B cell (primary cell): ENCODE results near the gene FYB2. TPM values are rescaled to one million over a fixed set of nuclear protein-coding genes. Genes with fewer than 3 reads are reported as not detected.

Experiments
- ATAC-seq: fragments of 200-7000 bp; cut with Tn5 transposase; one replicate; pipeline ENCODE4 v1.10.0; 2021; ENCODE audit warnings: low read depth, mild to moderate bottlenecking, moderate number of reproducible peaks, moderate library complexity
- CTCF ChIA-PET: fragments of 350-600 bp; sonication (Branson Sonifier 250); formaldehyde crosslinking; loops from one replicate; lab custom pipeline; 2021; ENCODE audit warnings: antibody characterized with exemption, inconsistent platforms; lab: Charles Lee
- POLR2A ChIA-PET: fragments of 350-600 bp; sonication (Branson Sonifier 250); formaldehyde crosslinking; loops from one replicate; lab custom pipeline; 2021; ENCODE audit warnings: antibody characterized with exemption; lab: Charles Lee
- DNase-seq: peaks from one replicate; pipeline ENCODE4 v3.0.0; 2013
- H2AFZ ChIP-seq: 2 replicates; pipeline ENCODE4 v1.6.1; 2012; ENCODE audit warnings: mild to moderate bottlenecking, low read depth, low read length; ENCODE audit not compliant: insufficient read depth, poor library complexity, severe bottlenecking
- H3K27ac ChIP-seq, 2 donors: 1 replicate in 1 of 2; 2 replicates in 1 of 2; pipeline ENCODE4 v1.5.1; 2012 to 2013; ENCODE audit warnings: low read length in 2 of 2, mild to moderate bottlenecking in 2 of 2, moderate library complexity in 1 of 2
- H3K27me3 ChIP-seq, 4 experiments: fragments of 200-600 bp in 1 of 4; sonication (generic) in 1 of 4; replicated peaks in 1 of 4; 1 replicate in 2 of 4; 2 replicates in 2 of 4; pipeline versions ENCODE4 v1.6.1 to v1.7.0; 2013 to 2016; ENCODE audit warnings: low read length in 3 of 4, mild to moderate bottlenecking in 2 of 4, mixed read lengths in 1 of 4, moderate library complexity in 1 of 4; ENCODE audit not compliant: insufficient read depth in 4 of 4, control insufficient read depth in 3 of 4; ENCODE audit errors: control extremely low read depth in 1 of 4
- H3K36me3 ChIP-seq, 2 experiments: replicated peaks in 1 of 2; 1 replicate in 1 of 2; 2 replicates in 1 of 2; pipeline versions ENCODE4 v1.6.1 to v1.7.1; 2013; ENCODE audit warnings: low read length in 1 of 2; ENCODE audit not compliant: insufficient read depth in 2 of 2, control insufficient read depth in 1 of 2; ENCODE audit errors: control extremely low read depth in 1 of 2, extremely low read depth in 1 of 2
- H3K4me1 ChIP-seq, 2 donors: fragments of 200-600 bp in 1 of 2; sonication (generic) in 1 of 2; 1 replicate in 1 of 2; 2 replicates in 1 of 2; pipeline versions ENCODE4 v1.5.1 to v1.6.1; 2013 to 2017; ENCODE audit warnings: low read length in 2 of 2; ENCODE audit not compliant: control insufficient read depth in 2 of 2, insufficient read depth in 2 of 2
- H3K4me2 ChIP-seq: replicated peaks from 2 replicates; pipeline ENCODE3; 2012; ENCODE audit warnings: mild to moderate bottlenecking, low read depth, low read length; ENCODE audit not compliant: poor library complexity, severe bottlenecking
- H3K4me3 ChIP-seq, 5 experiments: fragments of 200-600 bp in 1 of 5; sonication (generic) in 1 of 5; 1 replicate in 3 of 5; 2 replicates in 2 of 5; pipeline versions ENCODE4 v1.5.1 to v1.7.0; 2011 to 2016; ENCODE audit warnings: low read length in 4 of 5, mild to moderate bottlenecking in 4 of 5, low read depth in 2 of 5, control low read depth in 1 of 5, moderate library complexity in 1 of 5; ENCODE audit not compliant: insufficient read depth in 1 of 5; ENCODE audit errors: control extremely low read depth in 1 of 5, extremely low read depth in 1 of 5
- H3K79me2 ChIP-seq: fragments of 200-600 bp; sonication (generic); one replicate; pipeline ENCODE4 v1.6.0; 2016; ENCODE audit warnings: low read length; ENCODE audit not compliant: control insufficient read depth, insufficient read depth
- H3K9ac ChIP-seq: fragments of 200-600 bp; sonication (generic); 2 replicates; pipeline ENCODE4 v1.6.1; 2017; ENCODE audit warnings: mild to moderate bottlenecking, low read length, moderate library complexity
- H3K9me3 ChIP-seq, 3 donors: one replicate each; pipeline versions ENCODE4 v1.6.1 to v1.7.1; 2013; ENCODE audit warnings: low read length in 2 of 3; ENCODE audit not compliant: control insufficient read depth in 2 of 3, insufficient read depth in 1 of 3; ENCODE audit errors: control extremely low read depth in 1 of 3
- H4K20me1 ChIP-seq: 2 replicates; pipeline ENCODE4 v1.6.0; 2012; ENCODE audit warnings: mild to moderate bottlenecking, low read length; ENCODE audit not compliant: insufficient read depth, control insufficient read depth, poor library complexity, severe bottlenecking
- H3K27ac Mint-ChIP-seq: one replicate; pipeline ENCODE4 v1.8.0; 2021; ENCODE audit warnings: mixed read lengths
- H3K27me3 Mint-ChIP-seq: one replicate; pipeline ENCODE4 v1.8.0; 2021; ENCODE audit warnings: mixed read lengths
- H3K4me1 Mint-ChIP-seq: one replicate; pipeline ENCODE4 v1.8.0; 2021; ENCODE audit warnings: mixed read lengths
- H3K4me3 Mint-ChIP-seq: one replicate; pipeline ENCODE4 v1.8.0; 2021; ENCODE audit warnings: mixed read lengths
- H3K9me3 Mint-ChIP-seq: one replicate; pipeline ENCODE4 v1.8.0; 2022; ENCODE audit warnings: mixed read lengths; ENCODE audit not compliant: insufficient read depth
- EZH2 ChIP-seq: IDR thresholded peaks from 2 replicates; pipeline ENCODE4 v1.6.1; 2012; ENCODE audit warnings: borderline replicate concordance, low read depth, mild to moderate bottlenecking, moderate library complexity, low read length; ENCODE audit not compliant: insufficient read depth, poor library complexity, severe bottlenecking
- WGBS: methylation state at CpG from one replicate; pipeline ENCODE4 v1.1.5; 2013; ENCODE audit warnings: missing lambda C conversion rate; ENCODE audit not compliant: insufficient coverage; 5-methylcytosine and 5-hydroxymethylcytosine counted together
- intact Hi-C: fragments of 100-400 bp; cut with micrococcal nuclease; formaldehyde crosslinking; loops from one replicate; pipeline ENCODE4 v1.10.0; 2022
- polyA plus RNA-seq: library from polyadenylated mRNA; depleted of rRNA; stranded (reverse); fragments of >200 nt; gene quantifications from 2 replicates; pipeline ENCODE4 v1.2.3, GENCODE V29; 2012
- total RNA-seq, 2 donors: library from RNA; stranded (reverse); fragments of 120-200 nt in 1 of 2; gene quantifications; 1 replicate in 1 of 2; 2 replicates in 1 of 2; pipeline versions ENCODE4 v1.2.3 to v1.2.4, GENCODE V29; 2013 to 2022
- TF ChIP-seq, protein P1 (sequence below): fragments of 200-600 bp; IDR thresholded peaks from one replicate; pipeline ENCODE4 v1.8.0; 2022; ENCODE audit warnings: antibody characterized with exemption, mild to moderate bottlenecking

The FYB2 gene
- total and polyA plus RNA-seq, 2 donors (not counting 1 experiment from before 2014, with no cell fraction given) = not detected

- DNase-seq (no peak), ATAC-seq (no peak)
- H4K20me1 ChIP-seq = no peaks in the 10 kb centered on the region
- TF ChIP-seq EZH2 = no peak
- TF ChIP-seq, protein P1, sequence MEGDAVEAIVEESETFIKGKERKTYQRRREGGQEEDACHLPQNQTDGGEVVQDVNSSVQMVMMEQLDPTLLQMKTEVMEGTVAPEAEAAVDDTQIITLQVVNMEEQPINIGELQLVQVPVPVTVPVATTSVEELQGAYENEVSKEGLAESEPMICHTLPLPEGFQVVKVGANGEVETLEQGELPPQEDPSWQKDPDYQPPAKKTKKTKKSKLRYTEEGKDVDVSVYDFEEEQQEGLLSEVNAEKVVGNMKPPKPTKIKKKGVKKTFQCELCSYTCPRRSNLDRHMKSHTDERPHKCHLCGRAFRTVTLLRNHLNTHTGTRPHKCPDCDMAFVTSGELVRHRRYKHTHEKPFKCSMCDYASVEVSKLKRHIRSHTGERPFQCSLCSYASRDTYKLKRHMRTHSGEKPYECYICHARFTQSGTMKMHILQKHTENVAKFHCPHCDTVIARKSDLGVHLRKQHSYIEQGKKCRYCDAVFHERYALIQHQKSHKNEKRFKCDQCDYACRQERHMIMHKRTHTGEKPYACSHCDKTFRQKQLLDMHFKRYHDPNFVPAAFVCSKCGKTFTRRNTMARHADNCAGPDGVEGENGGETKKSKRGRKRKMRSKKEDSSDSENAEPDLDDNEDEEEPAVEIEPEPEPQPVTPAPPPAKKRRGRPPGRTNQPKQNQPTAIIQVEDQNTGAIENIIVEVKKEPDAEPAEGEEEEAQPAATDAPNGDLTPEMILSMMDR = no peak
- H3K4me3 ChIP-seq = no peak overlapping the region
- Mint-ChIP-seq H3K27ac (no peak overlapping the region), H3K9me3 (no peaks in the 10 kb centered on the region), H3K4me3 (no peak overlapping the region), H3K4me1 (peaks cover 2% of the 10 kb centered on the region), H3K27me3 (peaks cover 16% of the 10 kb centered on the region)
- no peaks in the 10 kb centered on the region for H3K9me3 ChIP-seq
- H3K36me3 ChIP-seq = no peaks in the 10 kb centered on the region
- no peak overlapping the region for H3K27ac ChIP-seq
- no peaks in the 10 kb centered on the region for H3K79me2 ChIP-seq
- POLR2A ChIA-PET = no interaction called here
- H3K9ac ChIP-seq = no peak overlapping the region
- H3K27me3 ChIP-seq = peaks cover 0 to 11% (median 0%) of the 10 kb centered on the region in 4 experiments
- CTCF ChIA-PET = interaction anchor here (1.2 to 4.7 kb wide), 3 partner anchors 10 to 1819 kb away, joined by 4 to 36 read pairs (median 21); partner anchors contain the start of gene FYB2
- no peak overlapping the region for H3K4me2 ChIP-seq
- WGBS = 83% methylated on average over 5 of the region's 5 CpGs
- no peak overlapping the region for H2AFZ ChIP-seq
- H3K4me1 ChIP-seq = no peaks in the 10 kb centered on the region
- intact Hi-C loops = no loop called here
Observed at GRCh38 chr1:56834137-56834900, 15.1 kb upstream of the FYB2 start.

DNA sequence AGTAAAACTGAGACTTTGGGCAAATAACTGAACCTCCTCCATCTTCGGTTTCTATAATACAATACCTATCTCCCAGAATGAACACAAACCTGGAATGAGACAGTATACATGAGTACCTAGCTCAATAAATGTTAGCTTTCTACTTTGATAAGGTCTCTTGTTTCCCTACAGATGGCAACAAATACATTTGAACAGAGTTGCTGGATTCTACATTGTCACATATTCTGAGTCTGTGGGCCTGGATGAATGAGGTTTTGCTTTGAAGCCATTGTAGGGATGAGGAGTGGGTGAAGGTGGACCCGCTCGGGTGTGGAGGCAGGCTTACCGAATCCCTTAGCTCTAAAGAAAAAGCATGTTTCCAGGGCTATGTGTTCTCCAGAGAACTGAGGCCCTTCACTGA is 13.9 kb upstream of the FYB2 start:
- no peaks in the 10 kb centered on the region for H3K4me1 ChIP-seq
- ATAC-seq = no peak
- H2AFZ ChIP-seq = no peak overlapping the region
- H3K4me3 Mint-ChIP-seq = no peak overlapping the region
- H3K4me3 ChIP-seq = no peak overlapping the region
- peaks cover 2% of the 10 kb centered on the region for H3K4me1 Mint-ChIP-seq
- H3K9me3 ChIP-seq = no peaks in the 10 kb centered on the region
- no peaks in the 10 kb centered on the region for H4K20me1 ChIP-seq
- H3K4me2 ChIP-seq = no peak overlapping the region
- DNase-seq = no peak
- CTCF ChIA-PET = interaction anchor here (0.6 to 4.7 kb wide), 7 partner anchors 10 to 1826 kb away, joined by 3 to 36 read pairs (median 5); partner anchors contain the start of gene FYB2
- H3K27me3 Mint-ChIP-seq = peaks cover 24% of the 10 kb centered on the region
- POLR2A ChIA-PET = no interaction called here
- no peak overlapping the region for H3K27ac ChIP-seq
- intact Hi-C loops = no loop called here
- H3K9ac ChIP-seq = no peak overlapping the region
- 96% methylated on average over 3 of the region's 4 CpGs for WGBS
- no peaks in the 10 kb centered on the region for H3K9me3 Mint-ChIP-seq
- no peaks in the 10 kb centered on the region for H3K79me2 ChIP-seq
- peaks cover 0 to 2% (median 0%) of the 10 kb centered on the region in 4 experiments for H3K27me3 ChIP-seq
- TF ChIP-seq, protein P1 = no peak
- no peak for TF ChIP-seq EZH2
- H3K27ac Mint-ChIP-seq = no peak overlapping the region
- H3K36me3 ChIP-seq = no peaks in the 10 kb centered on the region
